NOMO-1 treated with DMSO at 0.1 percent for 48 hours (cell line): ENCODE measurements around the gene PIP4K2B.
"Not testable (repeated sequence)": the region's sequence is repeated elsewhere in the genome, so short reads cannot be mapped to it uniquely, and the experiment has no call there.

ENCODE experiments used
- DNase-seq: peaks from one replicate; lab custom pipeline; 2025; ENCODE audit not compliant: unreplicated experiment; lab: John Stamatoyannopoulos, UW

Gene PIP4K2B

DNA sequence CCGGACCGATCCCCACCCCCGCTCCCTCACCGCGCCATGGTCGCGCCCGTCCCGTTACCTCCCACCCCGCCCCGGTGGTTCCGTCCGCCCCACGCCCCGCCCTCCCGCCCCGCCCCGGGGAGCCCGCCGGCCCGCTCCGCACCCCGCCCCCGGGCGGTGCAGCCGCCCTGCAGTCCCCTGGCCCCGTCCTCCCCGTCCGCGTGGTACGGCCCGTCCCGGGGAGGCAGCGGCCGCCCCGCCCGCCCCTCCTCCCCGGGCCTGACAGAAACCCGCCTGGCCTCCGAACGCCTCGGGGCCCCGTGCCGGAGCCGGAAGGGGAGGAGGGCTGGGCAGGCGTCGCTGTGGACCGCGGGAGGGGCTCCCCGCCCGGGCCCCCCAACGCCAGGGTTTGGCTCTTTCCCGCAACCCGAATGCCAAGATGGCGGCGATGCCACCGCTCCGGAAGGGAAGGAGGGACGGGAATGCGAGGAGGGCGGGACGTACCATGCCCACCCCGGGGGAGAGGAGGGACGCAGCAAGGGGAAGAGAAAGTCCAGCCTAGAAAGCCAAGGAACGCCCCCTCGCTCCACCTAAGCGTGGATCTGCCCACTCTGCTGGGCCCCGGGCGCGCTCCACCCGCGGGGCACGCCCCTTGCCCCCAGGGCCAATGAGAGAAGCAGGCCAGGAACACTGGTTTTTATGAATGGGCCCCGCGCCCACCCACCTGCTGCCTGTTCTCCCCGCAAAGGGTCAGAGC is at the start of gene PIP4K2B:
Gene PIP4K2B, minus strand, starts transcription at position 56 of the 736 bp plus-strand sequence. CDS start 132 bp downstream, outside the sequence.
- peak; percentile 97 for DNase-seq

- no peak for DNase-seq
Observed at GRCh38 chr17:38848557-38848891, 49.2 kb upstream of the PIP4K2B start.

DNA sequence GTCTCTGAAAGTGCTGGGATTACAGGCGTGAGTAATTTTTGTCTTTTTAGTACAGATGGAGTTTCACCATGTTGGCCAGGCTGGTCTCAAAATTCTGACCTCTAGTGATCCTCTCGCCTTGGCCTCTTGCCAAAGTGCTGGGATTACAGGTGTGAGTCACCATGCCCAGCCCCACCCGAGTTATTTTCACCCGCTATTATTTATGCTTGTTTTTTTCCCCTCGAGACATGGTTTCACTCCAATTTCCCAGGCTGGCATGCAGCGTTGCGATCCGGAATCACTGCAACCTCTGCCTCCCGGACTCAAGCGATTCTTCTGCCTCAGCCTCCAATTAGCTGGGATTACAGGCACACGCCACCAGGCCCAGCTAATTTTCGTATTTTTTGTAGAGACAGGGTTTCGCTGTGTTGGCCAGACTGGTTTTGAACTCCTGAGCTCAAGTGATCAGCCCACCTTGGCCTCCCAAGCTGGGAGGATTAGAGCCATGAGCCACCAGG is 45.0 kb upstream of the PIP4K2B start:
- no peak for DNase-seq

- DNase-seq, result no peak
Observed at GRCh38 chr17:38825762-38826247, 26.4 kb upstream of the PIP4K2B start.

DNA sequence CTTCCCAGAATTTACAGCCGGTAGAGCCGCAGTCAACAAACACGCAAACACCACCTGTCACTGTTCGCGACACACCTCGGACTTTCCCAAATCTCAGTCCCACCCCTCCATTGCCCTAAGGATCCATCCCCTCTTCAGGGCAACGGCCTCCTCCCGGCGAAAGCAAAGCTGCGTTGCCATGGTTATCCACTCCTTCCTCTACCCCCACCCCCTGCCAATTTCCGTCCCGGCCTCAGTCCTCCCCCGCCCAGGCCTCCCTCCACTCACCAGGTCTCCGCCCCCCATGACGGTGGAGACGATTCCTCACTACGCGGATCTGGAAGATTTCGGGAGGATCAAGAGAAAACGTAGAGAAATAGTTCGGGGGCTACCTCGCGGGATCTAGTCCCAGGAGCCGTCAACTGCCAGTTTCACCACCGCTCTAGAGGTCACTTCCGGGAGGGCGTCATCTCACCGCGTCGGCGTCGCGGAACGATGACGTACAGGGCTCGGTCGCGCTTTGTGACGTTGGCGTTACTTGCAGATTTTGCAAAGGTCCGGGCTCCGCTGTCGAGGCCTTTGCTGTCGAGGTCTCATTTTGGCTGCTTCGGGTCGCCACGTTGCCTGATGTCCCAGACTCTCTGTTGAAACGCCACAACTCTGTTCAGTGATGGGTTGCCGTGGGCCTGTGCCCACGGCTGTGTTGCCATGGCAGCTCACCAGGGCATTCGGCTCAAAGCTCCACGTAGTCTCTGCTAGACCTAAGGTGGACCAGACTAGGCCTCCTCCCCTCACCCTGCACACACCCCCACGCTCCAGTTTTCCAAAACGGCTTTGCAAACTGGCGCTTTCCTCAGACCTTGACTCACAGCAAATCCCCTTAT is 25.8 kb upstream of the PIP4K2B start, which contains the start of gene CWC25:
Gene CWC25, minus strand, starts transcription at position 423 of the 863 bp plus-strand sequence. Its CDS starts 138 bp downstream, at position 285.
- peak; percentile 91 for DNase-seq

DNA sequence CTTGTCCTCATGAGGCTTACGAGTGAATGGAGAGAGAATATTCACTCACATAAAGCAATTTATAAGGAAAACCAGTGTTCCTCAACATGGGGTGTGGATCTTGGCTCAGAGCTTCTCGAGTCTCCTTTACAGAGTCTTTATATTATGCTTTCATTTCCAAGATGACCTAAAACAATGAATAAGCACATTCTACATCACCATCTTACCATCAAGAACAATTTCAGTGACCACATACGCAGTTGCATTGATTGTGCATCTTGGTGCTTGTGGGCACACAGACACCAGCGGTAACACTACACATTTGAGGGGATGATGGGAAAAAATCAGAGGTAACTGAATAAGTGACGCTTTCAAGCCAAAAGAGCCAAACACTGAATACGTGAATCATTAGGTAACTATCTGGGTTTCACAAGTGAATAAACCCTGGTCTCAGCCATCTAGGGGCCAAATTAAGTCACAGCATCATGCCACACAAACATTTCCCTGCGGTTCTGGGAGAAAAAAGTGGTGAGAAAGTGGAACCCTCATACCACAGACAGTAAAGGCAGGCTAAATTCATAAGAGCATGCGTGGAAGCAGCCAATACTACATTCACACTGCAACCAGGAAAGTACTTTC is 16.3 kb upstream of the PIP4K2B start:
- no peak for DNase-seq

- DNase-seq, result no peak
Observed at GRCh38 chr17:38809828-38810227, 10.5 kb upstream of the PIP4K2B start.

- DNase-seq, result no peak
Observed at GRCh38 chr17:38800237-38800760, 943 bp upstream of the PIP4K2B start.

DNA sequence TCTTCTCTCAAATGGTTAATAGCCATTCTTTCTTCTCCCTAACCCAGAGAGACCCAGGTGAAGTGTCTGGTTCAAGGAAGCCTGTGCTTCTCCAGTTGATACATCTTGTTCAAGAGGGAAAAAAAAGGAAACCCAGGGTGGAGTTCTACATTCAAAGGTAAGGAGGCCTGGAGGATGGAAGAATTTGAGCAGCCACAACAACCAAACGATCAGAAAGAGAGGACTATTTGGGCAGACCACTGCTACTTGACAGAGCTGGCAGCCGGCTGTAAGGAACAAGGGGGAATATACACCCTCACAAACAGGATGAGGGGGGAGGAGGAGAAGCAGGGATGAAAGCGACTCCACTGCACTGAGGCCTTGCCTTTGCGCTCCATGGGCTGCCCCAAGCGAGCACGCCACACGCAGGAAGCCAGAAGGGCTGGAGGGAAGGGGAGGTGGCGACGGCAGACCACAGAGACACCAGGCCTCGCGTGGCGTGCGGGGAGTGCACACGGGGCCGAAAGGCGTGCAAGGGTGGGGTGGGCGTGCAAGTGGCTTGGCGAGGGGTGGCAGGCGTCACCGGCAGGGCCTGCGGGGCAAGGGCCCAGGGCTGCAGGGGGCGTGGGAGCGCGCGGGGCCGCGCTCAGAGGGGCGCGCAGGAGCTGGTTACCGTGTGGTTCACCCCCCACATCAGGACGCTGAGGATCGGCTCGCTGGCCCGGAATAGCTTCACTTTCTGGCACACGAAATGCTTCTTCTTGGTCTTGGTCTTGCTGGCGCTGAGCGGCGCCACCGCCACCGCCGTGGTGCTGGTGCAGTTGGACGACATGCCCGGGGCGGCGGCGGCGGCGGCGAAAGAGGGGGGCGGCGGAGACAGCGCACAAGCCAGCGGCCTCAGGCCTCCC is 499 bp downstream of the PIP4K2B start:
- peak; percentile 68 for DNase-seq

GRCh38 chr17:38797828-38798227 is 1.5 kb downstream of the PIP4K2B start:
- no peak for DNase-seq

- DNase-seq, result no peak
Observed at GRCh38 chr17:38797158-38797490, 2.2 kb downstream of the PIP4K2B start.

GRCh38 chr17:38796451-38797157 is 2.8 kb downstream of the PIP4K2B start:
- DNase-seq, result no peak

DNA sequence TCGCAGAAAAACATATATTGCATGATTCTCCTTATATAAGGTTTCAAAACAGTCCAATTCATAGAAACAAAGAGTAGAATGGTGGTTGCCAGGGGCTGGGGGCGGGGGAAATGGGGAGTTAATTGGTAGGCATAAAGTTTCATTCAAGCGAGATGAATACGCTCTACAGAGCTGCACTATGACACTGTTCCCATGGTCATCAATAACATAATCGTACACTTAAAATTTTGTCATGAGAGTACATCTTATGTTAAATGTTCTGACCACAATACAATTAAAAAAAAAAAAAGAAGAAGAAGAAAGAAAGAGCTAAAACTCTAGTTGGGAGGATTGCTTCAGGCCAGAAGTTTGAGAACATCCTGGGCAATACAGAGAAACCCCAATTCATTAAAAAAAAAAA is 5.1 kb downstream of the PIP4K2B start:
- DNase-seq, result no peak

GRCh38 chr17:38791162-38791561 is 8.2 kb downstream of the PIP4K2B start:
- no peak for DNase-seq

GRCh38 chr17:38790148-38790707 is 9.1 kb downstream of the PIP4K2B start:
- not testable (repeated sequence) for DNase-seq

DNA sequence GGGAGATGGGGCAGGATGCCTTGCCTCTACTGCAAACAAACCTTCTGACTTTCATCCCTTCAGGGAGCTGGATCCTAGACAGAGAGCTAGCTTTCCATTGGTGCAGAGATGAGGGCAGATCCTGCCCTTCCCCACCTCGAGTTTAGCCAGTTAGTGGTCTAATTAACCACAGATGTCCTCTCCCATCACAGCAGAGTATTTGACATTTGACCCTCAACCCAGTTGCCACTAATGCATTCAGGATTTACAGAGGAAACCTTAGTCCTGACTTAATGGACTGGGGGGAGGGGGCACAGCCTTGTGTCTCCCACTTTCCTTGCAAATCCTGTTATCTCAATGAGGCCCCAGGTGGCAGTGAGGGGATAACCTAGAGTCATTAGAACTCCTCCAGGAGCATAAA is 10.2 kb downstream of the PIP4K2B start:
- DNase-seq, result no peak

GRCh38 chr17:38787999-38788398 is 11.4 kb downstream of the PIP4K2B start:
- not testable (repeated sequence) for DNase-seq

- no peak for DNase-seq
Observed at GRCh38 chr17:38786372-38786771, 13.0 kb downstream of the PIP4K2B start.

DNA sequence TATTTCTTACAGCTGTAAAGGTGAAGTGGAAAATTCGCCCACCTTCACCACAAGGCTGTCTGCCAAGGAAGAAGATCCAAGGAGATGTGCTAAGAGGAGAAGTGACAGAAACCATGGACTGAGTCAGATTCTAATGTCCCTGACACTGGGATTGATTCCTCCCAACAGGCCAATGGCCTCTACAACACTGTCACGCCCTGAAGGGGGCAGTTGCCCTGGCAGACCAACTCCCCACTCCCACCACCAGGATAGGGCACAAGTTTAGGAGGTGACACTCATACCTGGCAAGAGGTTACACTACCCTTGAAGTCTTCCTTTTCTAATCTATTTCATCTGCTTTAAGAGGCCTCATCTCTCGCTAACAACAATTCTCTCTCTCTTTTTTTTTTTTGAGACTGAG is 16.1 kb downstream of the PIP4K2B start:
- DNase-seq, result no peak
